Hematopoietic multipotent progenitor cell treated with erythropoietin and hydrocortisone succinate and interleukin-3 and kit ligand, for 6 days (in vitro differentiated cells): Measurements from ENCODE around the gene FAM50A.
"Not testable (repeated sequence)": the region's sequence is repeated elsewhere in the genome, so short reads cannot be mapped to it uniquely, and the experiment has no call there.

ENCODE experiments used
- DNase-seq: peaks from one replicate; pipeline ENCODE4 v3.0.0-alpha.2; 2015

FAM50A gene

GRCh38 chrX:154486052-154486395 lies 42.1 kb downstream of the FAM50A start:
- no peak for DNase-seq

- DNase-seq, result peak; percentile 72
Observed at GRCh38 chrX:154486396-154487207, 42.7 kb downstream of the FAM50A start, which contains the start of gene UBL4A. Gene UBL4A (minus strand): TSS chrX:154486615. CDS start chrX:154486584, 31 bp downstream.

GRCh38 chrX:154487518-154488290 lies 43.8 kb downstream of the FAM50A start:
- DNase-seq, result no peak

- no peak for DNase-seq
Observed at GRCh38 chrX:154488336-154489075, 44.6 kb downstream of the FAM50A start.

GRCh38 chrX:154489182-154489581 lies 45.2 kb downstream of the FAM50A start:
- DNase-seq, result no peak

GRCh38 chrX:154490021-154490413 lies 46.1 kb downstream of the FAM50A start:
- DNase-seq, result peak; percentile 51

- peak; percentile 93 for DNase-seq
Observed at GRCh38 chrX:154490414-154491083, 46.6 kb downstream of the FAM50A start, which contains the start of gene SLC10A3. Gene SLC10A3 (minus strand): TSS chrX:154490629. CDS start chrX:154488940, 1,689 bp downstream.

- no peak for DNase-seq
Observed at GRCh38 chrX:154494715-154495114, 50.8 kb downstream of the FAM50A start.

GRCh38 chrX:154495472-154495922 lies 51.6 kb downstream of the FAM50A start:
- DNase-seq, result peak; percentile 92

GRCh38 chrX:154496591-154497137 lies 52.7 kb downstream of the FAM50A start:
- DNase-seq, result not testable (repeated sequence)
